Measurements from ENCODE around the gene RETREG1. TPM values are rescaled to one million over a fixed set of nuclear protein-coding genes. Genes with fewer than 3 reads are reported as not detected.

The RETREG1 gene
- total RNA-seq, 1 experiment from 2014 or later: 3.4 TPM

DNA sequence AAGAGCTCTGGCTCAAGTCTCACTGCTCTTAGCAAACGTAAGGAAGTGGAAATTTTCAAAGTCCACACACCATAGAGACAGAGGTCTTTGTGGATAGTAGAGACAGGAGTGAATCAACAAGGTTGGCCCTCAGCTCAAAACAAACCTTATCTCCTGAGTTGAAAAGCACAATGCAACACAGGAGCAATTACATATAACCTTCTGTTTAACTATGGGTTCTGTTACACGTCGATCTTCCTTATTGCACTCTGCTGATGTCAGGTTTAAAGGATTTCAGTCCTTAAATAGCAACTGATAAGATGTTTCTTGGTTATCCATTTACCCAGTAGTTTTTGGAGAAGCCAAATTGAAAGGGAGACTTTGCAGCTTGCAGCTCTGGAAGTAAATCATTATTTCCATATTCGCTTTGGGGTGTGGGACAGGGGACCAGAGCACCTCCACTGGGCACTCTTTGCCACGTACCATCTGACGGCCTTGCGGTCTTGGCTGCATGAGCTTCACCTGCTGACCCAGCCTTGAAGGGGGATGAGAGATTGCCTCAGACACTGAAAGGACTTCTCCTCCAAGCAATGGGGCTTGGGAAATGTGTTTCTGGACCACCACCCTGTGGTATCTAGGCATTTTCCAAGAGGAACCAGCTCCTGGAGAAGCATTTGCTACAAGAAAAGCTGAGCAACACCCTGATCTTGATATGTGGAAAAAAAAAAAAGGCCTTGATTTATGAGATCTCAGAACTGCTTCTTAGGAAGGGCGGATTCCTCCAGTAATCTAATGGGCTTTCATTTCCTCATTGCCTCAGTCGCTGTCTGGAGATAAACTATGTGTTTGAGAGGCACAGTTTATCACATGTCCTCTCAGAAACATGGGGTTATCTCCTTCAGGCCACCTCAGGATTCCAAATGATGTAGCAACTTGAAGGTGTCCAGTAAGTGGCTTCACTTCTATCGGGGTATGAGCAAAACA, 95.0 kb downstream of the RETREG1 start:
- no peak overlapping the region for H3K27ac ChIP-seq (ENCODE audit: insufficient read length, low read depth, low read length)
- H2BK15ac ChIP-seq (ENCODE audit: low read depth, low read length): no peak overlapping the region
- no peak overlapping the region for H4K8ac ChIP-seq (replicated peaks; ENCODE audit: insufficient read length, low read depth, low read length)
- no peak overlapping the region for H2AK5ac ChIP-seq (ENCODE audit: insufficient read length, low read length)
- H3K79me1 ChIP-seq (ENCODE audit: insufficient read depth, low read depth, low read length, poor library complexity, severe bottlenecking): no peaks in the 10 kb centered on the region
- DNase-seq: no peak
- H3K23ac ChIP-seq (ENCODE audit: insufficient read length, low read depth, low read length): no peak overlapping the region
- no peak overlapping the region for H3K4me3 Mint-ChIP-seq
- no peaks in the 10 kb centered on the region for H3K79me2 ChIP-seq (ENCODE audit: insufficient read depth, low read length)
- H3K4me2 ChIP-seq (ENCODE audit: insufficient read depth, insufficient read length, low read length): no peak overlapping the region
- H3K23me2 ChIP-seq (ENCODE audit: insufficient read length, low read depth, low read length, poor library complexity, severe bottlenecking): no peaks in the 10 kb centered on the region
- peaks cover 6% of the 10 kb centered on the region for H3K27me3 Mint-ChIP-seq (ENCODE audit: low read depth)
- no peaks in the 10 kb centered on the region for H3K36me3 Mint-ChIP-seq (ENCODE audit: insufficient read depth in 1 of 3, low read depth in 3 of 3)
- H4K20me1 ChIP-seq (ENCODE audit: control insufficient read depth, insufficient read depth, insufficient read length): no peaks in the 10 kb centered on the region
- H2BK20ac ChIP-seq (ENCODE audit: low read depth, low read length, poor library complexity, severe bottlenecking): no peak overlapping the region
- H4K91ac ChIP-seq (ENCODE audit: insufficient read length, low read depth, low read length): no peak overlapping the region
- H3K9me3 ChIP-seq (ENCODE audit: control insufficient read depth, low read depth, low read length): no peaks in the 10 kb centered on the region
- H3K18ac ChIP-seq (ENCODE audit: insufficient read length, low read depth, low read length): no peak overlapping the region
- H2BK120ac ChIP-seq (ENCODE audit: low read depth, low read length, poor library complexity, severe bottlenecking): no peak overlapping the region
- H3K9me3 Mint-ChIP-seq: no peaks in the 10 kb centered on the region
- H2BK5ac ChIP-seq (ENCODE audit: insufficient read length, low read length): no peak overlapping the region
- H3K27ac Mint-ChIP-seq: no peak overlapping the region
- no peaks in the 10 kb centered on the region for H3K27me3 ChIP-seq (ENCODE audit: insufficient read depth, low read length)
- H3T11ph ChIP-seq (ENCODE audit: low read length): no peak overlapping the region
- H4K5ac ChIP-seq (ENCODE audit: insufficient read length, low read depth, low read length): no peak overlapping the region
- no peak overlapping the region for H2BK12ac ChIP-seq (ENCODE audit: insufficient read length, low read depth, low read length)
- H3K4ac ChIP-seq (ENCODE audit: low read depth, low read length): no peak overlapping the region
- H3K9ac ChIP-seq (ENCODE audit: extremely low read depth, insufficient read length, low read length): no peak overlapping the region
- H2AFZ ChIP-seq (ENCODE audit: low read length): no peak overlapping the region
- TF ChIP-seq, protein P1, sequence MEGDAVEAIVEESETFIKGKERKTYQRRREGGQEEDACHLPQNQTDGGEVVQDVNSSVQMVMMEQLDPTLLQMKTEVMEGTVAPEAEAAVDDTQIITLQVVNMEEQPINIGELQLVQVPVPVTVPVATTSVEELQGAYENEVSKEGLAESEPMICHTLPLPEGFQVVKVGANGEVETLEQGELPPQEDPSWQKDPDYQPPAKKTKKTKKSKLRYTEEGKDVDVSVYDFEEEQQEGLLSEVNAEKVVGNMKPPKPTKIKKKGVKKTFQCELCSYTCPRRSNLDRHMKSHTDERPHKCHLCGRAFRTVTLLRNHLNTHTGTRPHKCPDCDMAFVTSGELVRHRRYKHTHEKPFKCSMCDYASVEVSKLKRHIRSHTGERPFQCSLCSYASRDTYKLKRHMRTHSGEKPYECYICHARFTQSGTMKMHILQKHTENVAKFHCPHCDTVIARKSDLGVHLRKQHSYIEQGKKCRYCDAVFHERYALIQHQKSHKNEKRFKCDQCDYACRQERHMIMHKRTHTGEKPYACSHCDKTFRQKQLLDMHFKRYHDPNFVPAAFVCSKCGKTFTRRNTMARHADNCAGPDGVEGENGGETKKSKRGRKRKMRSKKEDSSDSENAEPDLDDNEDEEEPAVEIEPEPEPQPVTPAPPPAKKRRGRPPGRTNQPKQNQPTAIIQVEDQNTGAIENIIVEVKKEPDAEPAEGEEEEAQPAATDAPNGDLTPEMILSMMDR (conservative IDR thresholded peaks at IDR 0.05): no peak
- no peaks in the 10 kb centered on the region for H3K4me1 ChIP-seq (ENCODE audit: insufficient read depth, low read length)
- no peak overlapping the region for H3K14ac ChIP-seq (ENCODE audit: insufficient read depth, low read length)
- H3K4me1 Mint-ChIP-seq: no peaks in the 10 kb centered on the region
- WGBS (ENCODE audit: extremely low coverage, insufficient read length, low lambda C conversion rate): no CpG with 5 or more reads among the region's 10 CpGs
- H3K56ac ChIP-seq (ENCODE audit: insufficient read length, low read depth, low read length): no peak overlapping the region
